HepG2 (cell line): ENCODE measurements around the gene MEI1. TPM values are rescaled to one million over a fixed set of nuclear protein-coding genes. Genes with fewer than 3 reads are reported as not detected.

ENCODE experiments used
- CBFB ChIP-seq: sonication (generic); formaldehyde crosslinking; IDR thresholded peaks from 2 replicates; pipeline ENCODE4 v1.4.0; 2020; ENCODE audit warnings: missing genetic modification reagents
- CC2D1A ChIP-seq: sonication (generic); formaldehyde crosslinking; IDR thresholded peaks from 2 replicates; pipeline ENCODE4 v1.8.1; 2023; ENCODE audit warnings: mild to moderate bottlenecking, missing genetic modification reagents
- ELF4 ChIP-seq: sonication (generic); formaldehyde crosslinking; IDR thresholded peaks from 2 replicates; pipeline ENCODE4 v1.5.0; 2020; ENCODE audit warnings: missing genetic modification reagents, mild to moderate bottlenecking, moderate library complexity, borderline replicate concordance
- FOSL1 ChIP-seq: sonication (generic); formaldehyde crosslinking; IDR thresholded peaks from 2 replicates; pipeline ENCODE4 v1.9.0; 2021; ENCODE audit warnings: missing genetic modification reagents, borderline replicate concordance
- HCFC1 ChIP-seq: fragments of 150-350 bp; IDR thresholded peaks from 2 replicates; pipeline ENCODE4 v1.6.1; 2014; ENCODE audit warnings: low read depth, low read length
- HNF4G ChIP-seq, 2 experiments: sonication (generic) in 1 of 2; formaldehyde crosslinking in 1 of 2; IDR thresholded peaks; 2 replicates each; pipeline versions ENCODE4 v1.4.0 to v1.6.1; 2011 to 2020; ENCODE audit warnings: borderline replicate concordance in 2 of 2, low read depth in 2 of 2, mild to moderate bottlenecking in 2 of 2, low read length in 1 of 2, missing genetic modification reagents in 1 of 2, moderate library complexity in 1 of 2
- PCBP1 ChIP-seq: fragments of 200-400 bp; formaldehyde crosslinking; IDR thresholded peaks from 2 replicates; pipeline ENCODE4 v1.6.1; 2017; ENCODE audit warnings: mild to moderate bottlenecking, low read depth, low read length, borderline replicate concordance
- POLR2AphosphoS5 ChIP-seq: IDR thresholded peaks from 2 replicates; pipeline ENCODE4 v1.6.1; 2012; ENCODE audit warnings: low read depth, low read length
- RFX1 ChIP-seq: fragments of 450-650 bp; IDR thresholded peaks from 2 replicates; pipeline ENCODE4 v1.6.1; 2017
- SMAD1 ChIP-seq: sonication (generic); formaldehyde crosslinking; IDR thresholded peaks from 2 replicates; pipeline ENCODE4 v1.4.0; 2020; ENCODE audit warnings: missing genetic modification reagents, low read depth, mild to moderate bottlenecking, borderline replicate concordance
- SNAI1 ChIP-seq: sonication (generic); formaldehyde crosslinking; IDR thresholded peaks from 2 replicates; pipeline ENCODE4 v1.5.0; 2020; ENCODE audit warnings: mild to moderate bottlenecking, missing genetic modification reagents, borderline replicate concordance
- XRCC5 ChIP-seq: fragments of 200-400 bp; formaldehyde crosslinking; optimal IDR thresholded peaks from 2 replicates; pipeline ENCODE3; 2017; ENCODE audit warnings: mild to moderate bottlenecking, low read length
- ZFP36L1 ChIP-seq: sonication (generic); formaldehyde crosslinking; IDR thresholded peaks from 2 replicates; pipeline ENCODE4 v1.8.0; 2022; ENCODE audit warnings: mild to moderate bottlenecking, missing genetic modification reagents, moderate library complexity
- ZMYM2 ChIP-seq: sonication (generic); formaldehyde crosslinking; IDR thresholded peaks from 2 replicates; pipeline ENCODE4 v1.8.0; 2022; ENCODE audit warnings: mild to moderate bottlenecking, missing genetic modification reagents
- ZMYM3 ChIP-seq: sonication (generic); formaldehyde crosslinking; IDR thresholded peaks from 2 replicates; pipeline ENCODE4 v1.5.1; 2020; ENCODE audit warnings: mild to moderate bottlenecking, missing genetic modification reagents
- ZNF12 ChIP-seq: sonication (generic); formaldehyde crosslinking; IDR thresholded peaks from 2 replicates; pipeline ENCODE4 v1.5.0; 2020; ENCODE audit warnings: missing genetic modification reagents
- ZNF20 ChIP-seq: sonication (generic); formaldehyde crosslinking; IDR thresholded peaks from 2 replicates; pipeline ENCODE4 v1.4.0; 2020; ENCODE audit warnings: mild to moderate bottlenecking, moderate library complexity, missing genetic modification reagents
- ZNF543 ChIP-seq: sonication (generic); formaldehyde crosslinking; IDR thresholded peaks from 2 replicates; pipeline ENCODE4 v1.4.0; 2020; ENCODE audit warnings: mild to moderate bottlenecking, missing genetic modification reagents
- ZNF709 ChIP-seq: sonication (generic); formaldehyde crosslinking; IDR thresholded peaks from 2 replicates; pipeline ENCODE4 v1.5.0; 2020; ENCODE audit warnings: mild to moderate bottlenecking, missing genetic modification reagents
- ZNF790 ChIP-seq: sonication (generic); formaldehyde crosslinking; IDR thresholded peaks from 2 replicates; pipeline ENCODE4 v1.8.0; 2022; ENCODE audit warnings: missing genetic modification reagents, mild to moderate bottlenecking, borderline replicate concordance
- ZSCAN25 ChIP-seq: sonication (generic); formaldehyde crosslinking; IDR thresholded peaks from 2 replicates; pipeline ENCODE4 v1.8.0; 2022; ENCODE audit warnings: mild to moderate bottlenecking, missing genetic modification reagents
- polyA plus RNA-seq, 8 experiments: library from polyadenylated mRNA; depleted of rRNA in 3 of 8; stranded (reverse) in 7 of 8; unstranded in 1 of 8; fragments of >200 nt; fragmentation: Illumina TruSeq in 4 of 8; extraction: Trizol in 4 of 8; gene quantifications; 2 replicates each; pipeline versions ENCODE4 v1.2.1 to v1.2.3, GENCODE V29; 2011 to 2016; ENCODE audit warnings: low read depth in 4 of 8, missing spikeins in 1 of 8, mixed read lengths in 1 of 8; ENCODE audit not compliant: insufficient read depth in 1 of 8
- total RNA-seq, 5 experiments: library from RNA; depleted of rRNA; stranded (reverse); fragments of >200 nt; fragmentation: Illumina TruSeq; extraction: Trizol; gene quantifications; 2 replicates each; pipeline ENCODE4 v1.2.3, GENCODE V29; 2016; ENCODE audit warnings: low read depth in 1 of 5
- TF ChIP-seq, protein P1 (sequence below): IDR thresholded peaks from 2 replicates; pipeline ENCODE4 v1.6.1; 2016; ENCODE audit warnings: control low read depth
- TF ChIP-seq, protein P2 (sequence below): sonication (generic); formaldehyde crosslinking; IDR thresholded peaks from 2 replicates; pipeline ENCODE4 v1.4.0; 2020; ENCODE audit warnings: missing genetic modification reagents, borderline replicate concordance
- TF ChIP-seq, protein P3 (sequence below): sonication (generic); formaldehyde crosslinking; IDR thresholded peaks from 2 replicates; pipeline ENCODE4 v1.4.0; 2020; ENCODE audit warnings: mild to moderate bottlenecking, missing genetic modification reagents, borderline replicate concordance

Gene MEI1
- total and polyA plus RNA-seq, 2 of the 13 experiments (the other 11 are each of a cell fraction or from before 2014, with no cell fraction given), result 0.75 to 1.9 TPM

DNA sequence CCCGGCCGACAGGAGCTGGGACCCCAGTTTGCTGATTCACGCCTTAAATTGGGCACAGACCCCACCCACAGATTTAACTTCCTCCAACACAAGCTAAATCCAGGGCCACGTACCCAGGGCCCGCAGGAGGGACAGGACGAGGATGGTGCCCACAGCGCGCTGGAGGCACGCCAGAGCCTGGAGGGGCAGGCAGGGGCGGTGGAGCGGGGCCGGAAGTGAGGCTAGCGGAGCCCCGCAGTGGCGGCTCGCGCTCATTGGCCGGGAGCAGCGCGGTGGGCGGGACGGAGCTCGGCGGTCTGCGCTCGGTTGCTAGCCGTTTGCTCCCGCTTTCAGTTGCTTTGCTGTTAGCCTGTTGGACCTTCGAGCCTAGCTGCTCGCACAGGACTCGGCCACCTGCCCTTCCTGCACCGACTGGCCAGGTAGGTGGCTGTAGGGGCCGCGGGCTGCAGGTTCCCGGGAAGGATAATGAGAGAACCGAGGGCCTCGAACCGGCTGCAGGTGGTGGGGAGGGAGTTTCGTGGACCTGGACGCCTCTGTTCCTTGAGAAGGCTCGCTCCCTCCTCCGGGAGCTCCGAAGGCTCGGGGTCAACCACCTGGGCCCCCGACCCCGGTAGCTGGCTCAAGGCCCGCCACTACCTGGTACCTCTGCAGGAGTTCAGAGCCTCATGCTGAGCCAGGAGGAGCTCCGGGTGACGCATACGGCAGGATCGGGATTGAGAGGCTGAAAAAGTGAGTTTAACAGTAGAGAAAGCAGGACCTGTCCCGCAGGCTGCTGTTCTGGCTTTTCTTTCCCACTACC lies 101.2 kb downstream of the MEI1 start, which contains the start of gene CCDC134 (continued):
- TF ChIP-seq POLR2AphosphoS5 (peak; percentile 97), ZNF20 (CRISPR knock-in tag) (no peak), RFX1 (no peak), CBFB (peak; percentile 75; the same call in 1 of the 2 replicates), SMAD1 (no peak; the same call in 1 of the 2 replicates), ZMYM3 (CRISPR knock-in tag) (no peak), XRCC5 (peak; percentile 46), CC2D1A (CRISPR knock-in tag) (no peak), HNF4G (IDR thresholded peaks at IDR 0.05; ENCODE audit: borderline replicate concordance, low read depth, low read length) (no peak; the same call in 1 of the 2 replicates), HNF4G (CRISPR knock-in tag; IDR thresholded peaks at IDR 0.05; ENCODE audit: borderline replicate concordance, low read depth) (peak; percentile 79), ZNF790 (CRISPR knock-in tag) (no peak; the same call in 1 of the 2 replicates), FOSL1 (no peak), ELF4 (no peak), SNAI1 (no peak), ZNF12 (no peak), ZNF709 (CRISPR knock-in tag) (peak; percentile 87), ZFP36L1 (CRISPR knock-in tag) (no peak), PCBP1 (no peak), ZSCAN25 (CRISPR knock-in tag) (peak; percentile 34; the same call in 1 of the 2 replicates), HCFC1 (no peak), ZMYM2 (CRISPR knock-in tag) (no peak), ZNF543 (CRISPR knock-in tag) (peak; percentile 73; the same call in 1 of the 2 replicates)
- TF ChIP-seq, protein P1, sequence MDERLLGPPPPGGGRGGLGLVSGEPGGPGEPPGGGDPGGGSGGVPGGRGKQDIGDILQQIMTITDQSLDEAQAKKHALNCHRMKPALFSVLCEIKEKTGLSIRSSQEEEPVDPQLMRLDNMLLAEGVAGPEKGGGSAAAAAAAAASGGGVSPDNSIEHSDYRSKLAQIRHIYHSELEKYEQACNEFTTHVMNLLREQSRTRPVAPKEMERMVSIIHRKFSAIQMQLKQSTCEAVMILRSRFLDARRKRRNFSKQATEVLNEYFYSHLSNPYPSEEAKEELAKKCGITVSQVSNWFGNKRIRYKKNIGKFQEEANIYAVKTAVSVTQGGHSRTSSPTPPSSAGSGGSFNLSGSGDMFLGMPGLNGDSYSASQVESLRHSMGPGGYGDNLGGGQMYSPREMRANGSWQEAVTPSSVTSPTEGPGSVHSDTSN, result no peak
- TF ChIP-seq, protein P2, sequence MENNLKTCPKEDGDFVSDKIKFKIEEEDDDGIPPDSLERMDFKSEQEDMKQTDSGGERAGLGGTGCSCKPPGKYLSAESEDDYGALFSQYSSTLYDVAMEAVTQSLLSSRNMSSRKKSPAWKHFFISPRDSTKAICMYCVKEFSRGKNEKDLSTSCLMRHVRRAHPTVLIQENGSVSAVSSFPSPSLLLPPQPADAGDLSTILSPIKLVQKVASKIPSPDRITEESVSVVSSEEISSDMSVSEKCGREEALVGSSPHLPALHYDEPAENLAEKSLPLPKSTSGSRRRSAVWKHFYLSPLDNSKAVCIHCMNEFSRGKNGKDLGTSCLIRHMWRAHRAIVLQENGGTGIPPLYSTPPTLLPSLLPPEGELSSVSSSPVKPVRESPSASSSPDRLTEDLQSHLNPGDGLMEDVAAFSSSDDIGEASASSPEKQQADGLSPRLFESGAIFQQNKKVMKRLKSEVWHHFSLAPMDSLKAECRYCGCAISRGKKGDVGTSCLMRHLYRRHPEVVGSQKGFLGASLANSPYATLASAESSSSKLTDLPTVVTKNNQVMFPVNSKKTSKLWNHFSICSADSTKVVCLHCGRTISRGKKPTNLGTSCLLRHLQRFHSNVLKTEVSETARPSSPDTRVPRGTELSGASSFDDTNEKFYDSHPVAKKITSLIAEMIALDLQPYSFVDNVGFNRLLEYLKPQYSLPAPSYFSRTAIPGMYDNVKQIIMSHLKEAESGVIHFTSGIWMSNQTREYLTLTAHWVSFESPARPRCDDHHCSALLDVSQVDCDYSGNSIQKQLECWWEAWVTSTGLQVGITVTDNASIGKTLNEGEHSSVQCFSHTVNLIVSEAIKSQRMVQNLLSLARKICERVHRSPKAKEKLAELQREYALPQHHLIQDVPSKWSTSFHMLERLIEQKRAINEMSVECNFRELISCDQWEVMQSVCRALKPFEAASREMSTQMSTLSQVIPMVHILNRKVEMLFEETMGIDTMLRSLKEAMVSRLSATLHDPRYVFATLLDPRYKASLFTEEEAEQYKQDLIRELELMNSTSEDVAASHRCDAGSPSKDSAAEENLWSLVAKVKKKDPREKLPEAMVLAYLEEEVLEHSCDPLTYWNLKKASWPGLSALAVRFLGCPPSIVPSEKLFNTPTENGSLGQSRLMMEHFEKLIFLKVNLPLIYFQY, result no peak; the same call in 1 of the 2 replicates
- TF ChIP-seq, protein P3, sequence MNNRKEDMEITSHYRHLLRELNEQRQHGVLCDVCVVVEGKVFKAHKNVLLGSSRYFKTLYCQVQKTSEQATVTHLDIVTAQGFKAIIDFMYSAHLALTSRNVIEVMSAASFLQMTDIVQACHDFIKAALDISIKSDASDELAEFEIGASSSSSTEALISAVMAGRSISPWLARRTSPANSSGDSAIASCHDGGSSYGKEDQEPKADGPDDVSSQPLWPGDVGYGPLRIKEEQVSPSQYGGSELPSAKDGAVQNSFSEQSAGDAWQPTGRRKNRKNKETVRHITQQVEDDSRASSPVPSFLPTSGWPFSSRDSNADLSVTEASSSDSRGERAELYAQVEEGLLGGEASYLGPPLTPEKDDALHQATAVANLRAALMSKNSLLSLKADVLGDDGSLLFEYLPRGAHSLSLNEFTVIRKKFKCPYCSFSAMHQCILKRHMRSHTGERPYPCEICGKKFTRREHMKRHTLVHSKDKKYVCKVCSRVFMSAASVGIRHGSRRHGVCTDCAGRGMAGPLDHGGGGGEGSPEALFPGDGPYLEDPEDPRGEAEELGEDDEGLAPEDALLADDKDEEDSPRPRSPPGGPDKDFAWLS, result no peak
